HepG2 (cell line): ENCODE measurements around the gene IRGQ. TPM values are rescaled to one million over a fixed set of nuclear protein-coding genes. Genes with fewer than 3 reads are reported as not detected.

Experiments used
- ATAC-seq: fragments of 200-7000 bp; cut with Tn5 transposase; 3 replicates; pipeline ENCODE4 v1.9.1; 2020; ENCODE audit warnings: mild to moderate bottlenecking, moderate library complexity
- BruUV-seq: library from RNA; stranded (reverse); fragments of 400-500 nt; replicated peaks from 2 replicates; lab custom pipeline; 2021; lab: Mats Ljungman, UMichigan
- CTCF ChIA-PET: fragments of 300-600 bp; formaldehyde crosslinking; extraction: SDS; loops from one replicate; lab custom pipeline; 2021; ENCODE audit warnings: low total read pairs, inconsistent platforms, low intra/inter-chr PET ratio; lab: Yijun Ruan, JAX
- POLR2A ChIA-PET: fragments of 350-600 bp; sonication (Branson Sonifier 250); formaldehyde crosslinking; loops from one replicate; lab custom pipeline; 2020; ENCODE audit warnings: antibody characterized with exemption, inconsistent platforms; lab: Yijun Ruan, JAX
- DNase-seq: peaks from one replicate; pipeline ENCODE4 v3.0.0-alpha.2; 2015; ENCODE audit warnings: low spot score
- FAIRE-seq: peaks from 3 replicates; lab custom pipeline; 2011; peaks lifted over from hg19 to GRCh38; lab: Jason Lieb, UNC
- H2AFZ ChIP-seq: one replicate; pipeline ENCODE4 v1.6.1; 2011; ENCODE audit warnings: low read length, inconsistent platforms
- H3K27ac ChIP-seq: fragments of 300-600 bp; 3 replicates; pipeline ENCODE4 v1.8.0; 2011; ENCODE audit warnings: mixed run types, mild to moderate bottlenecking, mixed read lengths, low read length, inconsistent platforms; ENCODE audit not compliant: insufficient read depth; ENCODE audit errors: extremely low read length
- H3K27me3 ChIP-seq, 2 experiments: fragments of 200-600 bp in 1 of 2; 2 replicates in 1 of 2; 3 replicates in 1 of 2; pipeline versions ENCODE4 v1.6.0 to v1.8.0; 2011; ENCODE audit warnings: low read length in 2 of 2, mild to moderate bottlenecking in 2 of 2, moderate library complexity in 2 of 2, inconsistent platforms in 1 of 2; ENCODE audit not compliant: insufficient read depth in 2 of 2, control insufficient read depth in 1 of 2
- H3K36me3 ChIP-seq, 2 experiments: fragments of 200-600 bp in 1 of 2; replicated peaks in 1 of 2; 2 replicates in 1 of 2; 3 replicates in 1 of 2; pipeline versions ENCODE4 v1.5.1 to v1.8.0; 2011; ENCODE audit warnings: low read length in 2 of 2, inconsistent platforms in 1 of 2; ENCODE audit not compliant: insufficient read depth in 2 of 2, control insufficient read depth in 1 of 2
- H3K4me1 ChIP-seq: 2 replicates; pipeline ENCODE4 v1.5.1; 2012; ENCODE audit warnings: low read length, inconsistent platforms; ENCODE audit not compliant: insufficient read depth
- H3K4me2 ChIP-seq: 2 replicates; pipeline ENCODE4 v1.6.0; 2011; ENCODE audit warnings: low read depth, low read length, inconsistent platforms
- H3K4me3 ChIP-seq, 3 experiments: fragments of 200-600 bp in 1 of 3; sonication (generic), shearing (Covaris generic) in 1 of 3; replicated peaks in 1 of 3; 2 replicates each; pipeline ENCODE4 v1.5.1; 2011 to 2016; ENCODE audit warnings: low read length in 3 of 3, inconsistent platforms in 2 of 3, low read depth in 2 of 3, mild to moderate bottlenecking in 2 of 3, control low read depth in 1 of 3, mixed read lengths in 1 of 3; ENCODE audit not compliant: insufficient read depth in 1 of 3
- H3K79me2 ChIP-seq: one replicate; pipeline ENCODE4 v1.6.1; 2011; ENCODE audit warnings: low read length, inconsistent platforms; ENCODE audit not compliant: insufficient read depth
- H3K9ac ChIP-seq: 2 replicates; pipeline ENCODE4 v1.6.0; 2011; ENCODE audit warnings: mild to moderate bottlenecking, low read depth, low read length, inconsistent platforms; ENCODE audit not compliant: insufficient read depth
- H3K9me3 ChIP-seq: 2 replicates; pipeline ENCODE4 v1.5.1; 2012; ENCODE audit warnings: mild to moderate bottlenecking, low read length
- H4K20me1 ChIP-seq: 2 replicates; pipeline ENCODE4 v1.6.0; 2011; ENCODE audit warnings: inconsistent platforms, mild to moderate bottlenecking, low read length, moderate library complexity; ENCODE audit not compliant: insufficient read depth
- EP300 ChIP-seq, 3 experiments: sonication (generic) in 1 of 3; formaldehyde crosslinking in 1 of 3; IDR thresholded peaks; 2 replicates each; pipeline versions ENCODE4 v1.5.1 to v1.6.1; 2011 to 2020; ENCODE audit warnings: low read depth in 2 of 3, low read length in 2 of 3, borderline replicate concordance in 1 of 3, improper control_type of control experiment in 1 of 3, mild to moderate bottlenecking in 1 of 3, missing genetic modification reagents in 1 of 3, moderate library complexity in 1 of 3
- IRF2 ChIP-seq: IDR thresholded peaks from 2 replicates; pipeline ENCODE4 v1.6.1; 2018; ENCODE audit warnings: missing genetic modification reagents, missing compliant biosample characterization
- RAD51 ChIP-seq: fragments of 450-650 bp; IDR thresholded peaks from 2 replicates; pipeline ENCODE4 v1.6.1; 2016; ENCODE audit warnings: borderline replicate concordance
- SAP130 ChIP-seq: IDR thresholded peaks from 2 replicates; pipeline ENCODE4 v1.6.1; 2016; ENCODE audit warnings: low read depth
- THAP11 ChIP-seq: IDR thresholded peaks from 2 replicates; pipeline ENCODE4 v1.6.1; 2016; ENCODE audit warnings: missing biosample characterization, missing genetic modification reagents
- ZNF501 ChIP-seq: sonication (generic); formaldehyde crosslinking; IDR thresholded peaks from 2 replicates; pipeline ENCODE4 v1.5.1; 2020; ENCODE audit warnings: mild to moderate bottlenecking, moderate library complexity, missing genetic modification reagents
- ZNF670 ChIP-seq: sonication (generic); formaldehyde crosslinking; IDR thresholded peaks from 2 replicates; pipeline ENCODE4 v1.8.0; 2022; ENCODE audit warnings: mild to moderate bottlenecking, missing genetic modification reagents, borderline replicate concordance
- WGBS: methylation state at CpG from one replicate; pipeline ENCODE4 v1.1.6; 2017; ENCODE audit warnings: low lambda C conversion rate; 5-methylcytosine and 5-hydroxymethylcytosine counted together
- in situ Hi-C: cut with HindIII; loops from 2 replicates; pipeline ENCODE4 v1.10.0; 2017; ENCODE audit warnings: low pct_unique_long_range_greater_than_20kb; ENCODE audit not compliant: extremely low pct_ligation_motif_present
- intact Hi-C: fragments of 100-400 bp; cut with micrococcal nuclease; formaldehyde crosslinking; loops from one replicate; pipeline ENCODE4 v1.10.0; 2022; ENCODE audit not compliant: unreplicated experiment
- polyA plus RNA-seq, 8 experiments: library from polyadenylated mRNA; depleted of rRNA in 3 of 8; stranded (reverse) in 7 of 8; unstranded in 1 of 8; fragments of >200 nt; fragmentation: Illumina TruSeq in 4 of 8; extraction: Trizol in 4 of 8; gene quantifications; 2 replicates each; pipeline versions ENCODE4 v1.2.1 to v1.2.3, GENCODE V29; 2011 to 2016; ENCODE audit warnings: low read depth in 4 of 8, missing spikeins in 1 of 8, mixed read lengths in 1 of 8; ENCODE audit not compliant: insufficient read depth in 1 of 8
- total RNA-seq, 5 experiments: library from RNA; depleted of rRNA; stranded (reverse); fragments of >200 nt; fragmentation: Illumina TruSeq; extraction: Trizol; gene quantifications; 2 replicates each; pipeline ENCODE4 v1.2.3, GENCODE V29; 2016; ENCODE audit warnings: low read depth in 1 of 5
- TF ChIP-seq, protein P1 (sequence below): sonication (generic); formaldehyde crosslinking; IDR thresholded peaks from 2 replicates; pipeline ENCODE4 v1.5.0; 2020; ENCODE audit warnings: missing genetic modification reagents, mild to moderate bottlenecking, borderline replicate concordance

Gene IRGQ
- total and polyA plus RNA-seq, 2 of the 13 experiments (the other 11 are each of a cell fraction or from before 2014, with no cell fraction given) = 11.6 to 12.4 TPM

DNA sequence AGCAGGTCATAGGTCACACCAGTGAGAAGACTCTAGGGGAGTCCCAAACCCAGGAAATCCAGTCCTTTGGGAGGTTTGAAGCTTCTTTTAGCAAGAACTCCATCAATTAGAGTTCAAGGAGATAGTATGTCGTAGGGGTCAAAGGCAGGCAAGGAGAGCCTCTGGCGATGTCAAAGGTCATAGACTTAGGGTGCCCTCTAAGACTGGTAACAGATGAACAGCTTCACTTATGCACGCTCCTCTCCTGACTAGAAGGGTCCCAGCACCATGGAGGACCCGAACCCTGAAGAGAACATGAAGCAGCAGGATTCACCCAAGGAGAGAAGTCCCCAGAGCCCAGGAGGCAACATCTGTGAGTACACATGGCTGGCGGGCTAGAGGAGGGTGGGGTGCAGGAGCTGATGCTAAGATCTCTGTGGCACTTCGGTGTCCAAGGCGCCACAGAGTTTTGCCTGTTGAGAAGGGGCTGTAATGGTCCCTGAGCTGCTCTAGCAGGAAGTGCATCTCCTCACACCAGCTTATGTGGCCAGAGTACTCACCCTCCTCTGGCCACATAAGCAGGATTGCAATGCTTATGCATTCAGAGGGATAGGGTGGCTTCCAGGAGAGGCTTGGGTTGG, 1.0 kb upstream of the IRGQ start:
- in situ Hi-C loops (loop anchor here (5.0 kb wide), 1 partner anchor 55 kb away; no protein-coding TSS in a partner anchor), intact Hi-C loops (loop anchor here (1.0 to 10.0 kb wide), 3 partner anchors 22 to 72 kb away; partner anchors contain the start of genes ETHE1, PINLYP and XRCC1)
- POLR2A ChIA-PET = interaction anchor here (0.9 to 1.8 kb wide), 7 partner anchors 10 to 72 kb away, joined by 3 to 17 read pairs (median 6); partner anchors contain the start of gene ZNF575
- BruUV-seq = no TSS peak
- Histone ChIP-seq H3K27ac (peak overlapping the region; percentile 94), H3K27me3 (no peaks in the 10 kb centered on the region; a peak in 1 of 5 replicates), H3K36me3 (peaks cover 7 to 28% of the 10 kb centered on the region in 2 experiments; a peak in 4 of 5 replicates)
- FAIRE-seq = no peak
- TF ChIP-seq ZNF670 (CRISPR knock-in tag) (0 out of 2 replicates have a peak, but pooled peaks have one; percentile 19), SAP130 (CRISPR knock-in tag) (no peak), RAD51 (no peak), THAP11 (CRISPR knock-in tag) (no peak), ZNF501 (CRISPR knock-in tag) (0 out of 2 replicates have a peak, but pooled peaks have one; percentile 6), EP300 (IDR thresholded peaks at IDR 0.05; ENCODE audit: low read depth in 2 of 2, low read length in 2 of 2) (no peak), EP300 (CRISPR knock-in tag; IDR thresholded peaks at IDR 0.05; ENCODE audit: borderline replicate concordance) (no peak), IRF2 (0 out of 2 replicates have a peak, but pooled peaks have one; percentile 2)
- TF ChIP-seq, protein P1, sequence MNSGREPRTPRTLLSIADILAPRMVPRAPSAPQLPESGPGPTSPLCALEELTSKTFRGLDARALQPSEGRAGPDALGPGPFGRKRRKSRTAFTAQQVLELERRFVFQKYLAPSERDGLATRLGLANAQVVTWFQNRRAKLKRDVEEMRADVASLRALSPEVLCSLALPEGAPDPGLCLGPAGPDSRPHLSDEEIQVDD (CRISPR knock-in tag) = 0 out of 2 replicates have a peak, but pooled peaks have one; percentile 3
- TF ChIP-seq, all 625 proteins: peak for 4
- WGBS = 0% methylated on average over 4 of the region's 7 CpGs
- Histone ChIP-seq H3K79me2 (peaks cover 27% of the 10 kb centered on the region), H3K4me2 (peak overlapping the region; percentile 86), H3K9me3 (no peaks in the 10 kb centered on the region), H3K4me3 (peak overlapping the region; percentile 69 to 80 (median 71)), H3K9ac (peak overlapping the region; percentile 88), H4K20me1 (peaks cover 2% of the 10 kb centered on the region; the same call in 1 of the 2 replicates), H2AFZ (peak overlapping the region; percentile 55), H3K4me1 (peaks cover 19% of the 10 kb centered on the region)
- no peak for DNase-seq
- CTCF ChIA-PET = no interaction called here
- no peak for ATAC-seq
